ENCODE measurements around the gene ARID5B.

The ARID5B gene

DNA sequence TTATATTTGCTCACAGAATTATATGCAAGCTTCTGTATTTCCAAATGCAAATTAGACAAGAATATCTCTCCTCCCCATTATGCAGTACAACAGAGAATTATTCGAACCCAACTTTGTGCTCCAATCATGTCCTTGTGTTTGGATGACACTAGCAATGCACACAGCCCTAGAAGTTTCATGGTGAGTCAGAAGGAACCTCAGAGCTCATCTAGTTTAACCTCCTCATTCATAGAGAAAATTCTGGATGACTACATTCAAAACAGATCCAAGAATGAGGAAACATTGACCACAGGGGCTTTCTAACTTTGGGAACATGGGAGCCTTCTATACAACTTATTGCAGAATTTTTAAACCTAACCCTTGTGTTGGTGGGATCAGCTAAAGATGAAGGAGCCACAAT is 12.8 kb upstream of the ARID5B start:
- TF ChIP-seq, protein P1, sequence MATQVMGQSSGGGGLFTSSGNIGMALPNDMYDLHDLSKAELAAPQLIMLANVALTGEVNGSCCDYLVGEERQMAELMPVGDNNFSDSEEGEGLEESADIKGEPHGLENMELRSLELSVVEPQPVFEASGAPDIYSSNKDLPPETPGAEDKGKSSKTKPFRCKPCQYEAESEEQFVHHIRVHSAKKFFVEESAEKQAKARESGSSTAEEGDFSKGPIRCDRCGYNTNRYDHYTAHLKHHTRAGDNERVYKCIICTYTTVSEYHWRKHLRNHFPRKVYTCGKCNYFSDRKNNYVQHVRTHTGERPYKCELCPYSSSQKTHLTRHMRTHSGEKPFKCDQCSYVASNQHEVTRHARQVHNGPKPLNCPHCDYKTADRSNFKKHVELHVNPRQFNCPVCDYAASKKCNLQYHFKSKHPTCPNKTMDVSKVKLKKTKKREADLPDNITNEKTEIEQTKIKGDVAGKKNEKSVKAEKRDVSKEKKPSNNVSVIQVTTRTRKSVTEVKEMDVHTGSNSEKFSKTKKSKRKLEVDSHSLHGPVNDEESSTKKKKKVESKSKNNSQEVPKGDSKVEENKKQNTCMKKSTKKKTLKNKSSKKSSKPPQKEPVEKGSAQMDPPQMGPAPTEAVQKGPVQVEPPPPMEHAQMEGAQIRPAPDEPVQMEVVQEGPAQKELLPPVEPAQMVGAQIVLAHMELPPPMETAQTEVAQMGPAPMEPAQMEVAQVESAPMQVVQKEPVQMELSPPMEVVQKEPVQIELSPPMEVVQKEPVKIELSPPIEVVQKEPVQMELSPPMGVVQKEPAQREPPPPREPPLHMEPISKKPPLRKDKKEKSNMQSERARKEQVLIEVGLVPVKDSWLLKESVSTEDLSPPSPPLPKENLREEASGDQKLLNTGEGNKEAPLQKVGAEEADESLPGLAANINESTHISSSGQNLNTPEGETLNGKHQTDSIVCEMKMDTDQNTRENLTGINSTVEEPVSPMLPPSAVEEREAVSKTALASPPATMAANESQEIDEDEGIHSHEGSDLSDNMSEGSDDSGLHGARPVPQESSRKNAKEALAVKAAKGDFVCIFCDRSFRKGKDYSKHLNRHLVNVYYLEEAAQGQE (IDR thresholded peaks at IDR 0.05; ENCODE audit: insufficient read depth in 1 of 2, low read depth in 2 of 2, low read length in 2 of 2): no peak
- TF ChIP-seq FOXP2 (optimal IDR thresholded peaks at IDR 0.05; ENCODE audit: borderline replicate concordance, extremely low read depth, extremely low read length, insufficient read depth) (no peak), POLR2AphosphoS5 (IDR thresholded peaks at IDR 0.05; ENCODE audit: low read depth, low read length) (no peak), SIN3A (IDR thresholded peaks at IDR 0.05; ENCODE audit: borderline replicate concordance, insufficient read depth, low read length) (no peak), TAF1 (IDR thresholded peaks at IDR 0.05; ENCODE audit: borderline replicate concordance, insufficient read depth, low read length) (no peak)

DNA sequence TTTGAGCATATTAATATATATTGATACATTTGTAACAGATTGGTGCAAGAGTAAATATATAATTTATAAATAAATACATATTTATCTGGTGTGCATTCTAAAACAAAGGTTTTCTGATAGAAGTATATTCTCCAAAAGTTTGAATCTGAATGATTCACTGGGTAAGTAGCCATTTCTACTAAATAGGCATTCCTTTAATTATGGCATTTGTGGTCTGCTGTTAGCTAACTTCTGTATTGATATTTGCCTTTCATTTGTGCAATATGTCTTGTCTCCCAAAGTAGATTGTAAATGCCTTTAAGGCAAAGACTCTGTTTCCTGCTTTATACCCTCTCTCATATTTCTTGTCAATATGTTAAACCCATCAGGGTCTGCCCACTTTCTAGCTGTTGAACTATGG is 11.1 kb upstream of the ARID5B start:
- no peak for TF ChIP-seq TAF1 (IDR thresholded peaks at IDR 0.05; ENCODE audit: borderline replicate concordance, insufficient read depth, low read length)
- TF ChIP-seq SIN3A (IDR thresholded peaks at IDR 0.05; ENCODE audit: borderline replicate concordance, insufficient read depth, low read length): no peak
- no peak for TF ChIP-seq FOXP2 (optimal IDR thresholded peaks at IDR 0.05; ENCODE audit: borderline replicate concordance, extremely low read depth, extremely low read length, insufficient read depth)
- TF ChIP-seq, protein P1 (IDR thresholded peaks at IDR 0.05; ENCODE audit: insufficient read depth in 1 of 2, low read depth in 2 of 2, low read length in 2 of 2): no peak
- no peak for TF ChIP-seq POLR2AphosphoS5 (IDR thresholded peaks at IDR 0.05; ENCODE audit: low read depth, low read length)

DNA sequence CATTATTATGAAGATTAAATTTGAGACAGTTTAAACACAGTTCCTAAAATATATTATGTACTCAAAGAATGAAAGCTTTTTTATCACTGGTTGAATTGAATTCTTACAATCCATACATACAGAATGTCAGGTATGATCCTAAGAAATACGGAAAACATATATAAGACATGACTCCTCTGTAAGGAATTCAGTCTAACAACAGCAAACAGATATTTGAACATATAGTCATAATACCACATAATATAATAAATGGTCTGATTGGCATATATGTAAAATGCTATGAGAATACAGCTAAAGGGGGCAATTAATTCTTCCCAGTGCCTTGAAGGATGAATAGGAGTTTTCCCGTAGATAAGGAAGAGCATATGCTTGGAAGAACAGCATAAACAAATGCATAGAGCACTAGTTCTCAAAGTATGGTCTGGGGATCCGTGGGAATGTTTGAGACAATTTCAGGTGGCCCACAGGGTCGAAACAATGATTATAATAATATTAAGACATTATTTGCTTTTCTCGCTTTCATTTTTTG is 10.6 kb upstream of the ARID5B start:
- TF ChIP-seq TAF1 (IDR thresholded peaks at IDR 0.05; ENCODE audit: borderline replicate concordance, insufficient read depth, low read length) (no peak), POLR2AphosphoS5 (IDR thresholded peaks at IDR 0.05; ENCODE audit: low read depth, low read length) (no peak), SIN3A (IDR thresholded peaks at IDR 0.05; ENCODE audit: borderline replicate concordance, insufficient read depth, low read length) (no peak)
- TF ChIP-seq, protein P1 (IDR thresholded peaks at IDR 0.05; ENCODE audit: insufficient read depth in 1 of 2, low read depth in 2 of 2, low read length in 2 of 2): no peak

DNA sequence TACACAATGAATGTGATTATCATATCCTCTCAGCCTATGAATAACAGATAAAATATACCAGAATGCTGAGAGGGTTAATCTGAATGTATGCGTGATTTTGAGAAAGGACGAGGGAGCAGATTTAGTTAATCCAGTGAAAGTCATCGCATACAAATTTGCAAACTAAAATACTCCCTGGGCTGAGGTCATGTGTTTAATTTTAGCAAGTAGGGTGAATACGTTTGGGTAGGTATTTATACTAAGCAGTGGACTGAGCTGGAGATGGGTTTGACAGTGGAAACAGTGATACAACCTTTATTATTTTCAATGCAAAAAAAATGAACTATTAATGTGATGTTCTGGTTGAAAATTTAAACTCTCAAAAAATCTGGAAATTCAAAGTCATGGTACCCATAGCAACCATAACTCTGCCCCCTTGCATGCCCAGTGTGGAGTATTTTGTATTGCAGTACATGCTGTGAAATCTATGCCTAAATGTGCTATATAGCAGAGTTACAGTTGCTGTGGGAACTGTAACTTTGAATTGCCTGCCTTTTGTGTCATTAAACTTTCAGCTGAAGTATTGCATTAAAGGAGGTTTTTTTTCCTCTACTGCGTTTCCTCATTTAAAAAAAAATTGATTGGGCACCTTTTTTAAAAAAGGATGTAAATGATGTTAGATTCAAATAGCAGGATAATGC is 9.5 kb upstream of the ARID5B start:
- TF ChIP-seq FOXP2 (optimal IDR thresholded peaks at IDR 0.05; ENCODE audit: borderline replicate concordance, extremely low read depth, extremely low read length, insufficient read depth) (no peak), SIN3A (IDR thresholded peaks at IDR 0.05; ENCODE audit: borderline replicate concordance, insufficient read depth, low read length) (no peak), POLR2AphosphoS5 (IDR thresholded peaks at IDR 0.05; ENCODE audit: low read depth, low read length) (no peak), TAF1 (IDR thresholded peaks at IDR 0.05; ENCODE audit: borderline replicate concordance, insufficient read depth, low read length) (no peak)
- TF ChIP-seq, protein P1 (IDR thresholded peaks at IDR 0.05; ENCODE audit: insufficient read depth in 1 of 2, low read depth in 2 of 2, low read length in 2 of 2): no peak

Data from PFSK-1 (cell line).